Mesenchymal stem cell (in vitro differentiated cells and primary cell): ENCODE measurements around the gene PLD1.
A peak's percentile ranks its signal among the peaks of the same experiment; 100 is the strongest.

Experiments used
- DNase-seq: peaks from one replicate; pipeline ENCODE4 v3.0.0-alpha.2; 2013
- H2AFZ ChIP-seq: one replicate; pipeline ENCODE4 v1.6.1; 2013; ENCODE audit warnings: low read depth, mild to moderate bottlenecking, control low read depth, inconsistent platforms, low read length, moderate library complexity
- H2AK5ac ChIP-seq: 2 replicates; pipeline ENCODE4 v1.6.1; 2013; ENCODE audit warnings: low read length, moderate library complexity, mild to moderate bottlenecking, inconsistent platforms; ENCODE audit not compliant: severe bottlenecking
- H2BK120ac ChIP-seq: one replicate; pipeline ENCODE4 v1.6.1; 2013; ENCODE audit warnings: low read depth, mild to moderate bottlenecking, inconsistent platforms, low read length, moderate library complexity
- H2BK12ac ChIP-seq, 2 experiments: one replicate each; pipeline ENCODE4 v1.6.1; 2013; ENCODE audit warnings: inconsistent platforms in 2 of 2, low read length in 2 of 2, mild to moderate bottlenecking in 2 of 2, moderate library complexity in 2 of 2, control low read depth in 1 of 2
- H2BK15ac ChIP-seq: one replicate; pipeline ENCODE4 v1.6.1; 2013; ENCODE audit warnings: mild to moderate bottlenecking, low read depth, inconsistent platforms; ENCODE audit not compliant: poor library complexity, severe bottlenecking
- H2BK5ac ChIP-seq: 2 replicates; pipeline ENCODE4 v1.6.1; 2013; ENCODE audit warnings: low read depth, mild to moderate bottlenecking, low read length, control low read depth, inconsistent platforms; ENCODE audit not compliant: poor library complexity, severe bottlenecking
- H3K14ac ChIP-seq, 2 experiments: one replicate each; pipeline ENCODE4 v1.6.1; 2013; ENCODE audit warnings: inconsistent platforms in 2 of 2, low read length in 2 of 2, control low read depth in 1 of 2, mild to moderate bottlenecking in 1 of 2, moderate library complexity in 1 of 2
- H3K18ac ChIP-seq, 2 experiments: one replicate each; pipeline ENCODE4 v1.6.1; 2013; ENCODE audit warnings: inconsistent platforms in 2 of 2, low read length in 2 of 2, control low read depth in 1 of 2, low read depth in 1 of 2, mild to moderate bottlenecking in 1 of 2
- H3K23ac ChIP-seq, 2 experiments: one replicate each; pipeline ENCODE4 v1.6.1; 2013; ENCODE audit warnings: inconsistent platforms in 2 of 2, low read length in 2 of 2, mild to moderate bottlenecking in 2 of 2, moderate library complexity in 2 of 2, control low read depth in 1 of 2
- H3K27ac ChIP-seq: 2 replicates; pipeline ENCODE4 v1.5.1; 2013; ENCODE audit warnings: mild to moderate bottlenecking, moderate library complexity, low read length, control low read depth, inconsistent platforms; ENCODE audit not compliant: poor library complexity, severe bottlenecking
- H3K27me3 ChIP-seq, 2 experiments: 2 replicates each; pipeline versions ENCODE4 v1.6.1 to v1.7.0; 2013; ENCODE audit warnings: low read length in 2 of 2, mild to moderate bottlenecking in 2 of 2, moderate library complexity in 2 of 2, control low read depth in 1 of 2, inconsistent platforms in 1 of 2; ENCODE audit not compliant: control insufficient read depth in 1 of 2, insufficient read depth in 1 of 2
- H3K36me3 ChIP-seq, 2 experiments: 2 replicates each; pipeline versions ENCODE4 v1.6.1 to v1.7.0; 2013; ENCODE audit warnings: low read length in 2 of 2, control low read depth in 1 of 2, inconsistent platforms in 1 of 2, low read depth in 1 of 2, mild to moderate bottlenecking in 1 of 2; ENCODE audit not compliant: insufficient read depth in 2 of 2, control insufficient read depth in 1 of 2
- H3K4ac ChIP-seq, 2 experiments: one replicate each; pipeline ENCODE4 v1.6.1; 2013; ENCODE audit warnings: inconsistent platforms in 2 of 2, low read length in 2 of 2, mild to moderate bottlenecking in 2 of 2, moderate library complexity in 2 of 2, control low read depth in 1 of 2, low read depth in 1 of 2
- H3K4me1 ChIP-seq: 2 replicates; pipeline ENCODE4 v1.6.1; 2013; ENCODE audit warnings: low read depth, low read length, control low read depth; ENCODE audit not compliant: control insufficient read depth, insufficient read depth
- H3K4me2 ChIP-seq: 2 replicates; pipeline ENCODE4 v1.6.1; 2013; ENCODE audit warnings: low read length, mild to moderate bottlenecking, inconsistent platforms; ENCODE audit not compliant: poor library complexity, severe bottlenecking
- H3K4me3 ChIP-seq, 2 experiments: 2 replicates each; pipeline versions ENCODE4 v1.5.1 to v1.7.0; 2013; ENCODE audit warnings: low read length in 2 of 2, mild to moderate bottlenecking in 2 of 2, control low read depth in 1 of 2, low read depth in 1 of 2; ENCODE audit not compliant: insufficient read depth in 1 of 2
- H3K79me1 ChIP-seq: replicated peaks from 2 replicates; pipeline ENCODE4 v1.6.1; 2013; ENCODE audit warnings: mild to moderate bottlenecking, control low read depth, low read length, inconsistent platforms; ENCODE audit not compliant: poor library complexity, severe bottlenecking
- H3K9ac ChIP-seq: 2 replicates; pipeline ENCODE4 v1.7.0; 2013; ENCODE audit warnings: mild to moderate bottlenecking, low read length, moderate library complexity
- H3K9me3 ChIP-seq: 2 replicates; pipeline ENCODE4 v1.7.0; 2013; ENCODE audit warnings: mild to moderate bottlenecking, low read length; ENCODE audit not compliant: control insufficient read depth
- H4K8ac ChIP-seq: one replicate; pipeline ENCODE4 v1.6.1; 2013; ENCODE audit warnings: inconsistent platforms, mild to moderate bottlenecking, low read length, moderate library complexity
- H4K91ac ChIP-seq: one replicate; pipeline ENCODE4 v1.6.1; 2013; ENCODE audit warnings: mild to moderate bottlenecking, low read length, inconsistent platforms
- WGBS: methylation state at CpG from one replicate; pipeline ENCODE4 v1.1.7; 2013; ENCODE audit warnings: mixed read lengths; 5-methylcytosine and 5-hydroxymethylcytosine counted together

Gene PLD1

GRCh38 chr3:171568766-171569165, 241.5 kb downstream of the PLD1 start:
- no peak overlapping the region for H2BK120ac ChIP-seq

DNA sequence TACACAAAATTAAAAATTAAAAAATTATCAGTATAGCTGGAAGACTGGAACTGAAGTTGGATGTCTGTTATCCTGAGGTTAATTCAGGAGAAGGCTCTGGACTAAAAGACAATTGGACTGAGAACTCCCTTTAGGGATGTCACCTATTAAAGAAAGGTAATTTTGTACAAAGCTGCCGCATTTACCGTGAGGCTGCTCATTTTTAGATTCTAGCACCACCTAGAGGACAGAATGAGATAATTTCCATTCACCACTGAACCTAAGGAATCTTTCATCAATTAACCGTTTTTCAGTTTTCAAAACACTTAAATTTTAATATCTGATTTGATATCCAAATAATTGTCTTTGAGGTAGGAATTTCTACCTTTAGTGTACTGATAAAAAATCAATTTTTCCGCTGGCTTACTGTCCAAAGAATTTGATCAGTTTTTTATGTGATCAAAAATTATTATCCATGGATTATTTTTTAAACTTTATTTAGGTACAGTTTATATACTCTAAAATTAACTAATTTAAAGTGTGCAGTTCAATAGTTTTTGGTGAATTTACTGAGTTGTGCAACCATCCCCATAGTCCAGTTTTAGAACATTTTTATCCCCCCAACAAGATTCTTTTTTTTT, 243.4 kb downstream of the PLD1 start:
- no peak overlapping the region for H3K23ac ChIP-seq
- no peak overlapping the region for H2AK5ac ChIP-seq
- H2BK5ac ChIP-seq = no peak overlapping the region
- H3K4ac ChIP-seq = no peak overlapping the region
- no peaks in the 10 kb centered on the region for H3K9me3 ChIP-seq
- H3K14ac ChIP-seq = no peak overlapping the region
- DNase-seq = peak; percentile 50
- no peak overlapping the region for H3K27ac ChIP-seq
- no peak overlapping the region for H2BK120ac ChIP-seq
- no peaks in the 10 kb centered on the region for H3K79me1 ChIP-seq
- no peak overlapping the region for H3K18ac ChIP-seq
- H2BK12ac ChIP-seq = no peak overlapping the region
- no peaks in the 10 kb centered on the region for H3K27me3 ChIP-seq
- H3K9ac ChIP-seq = peak overlapping the region; percentile 18
- peaks cover 0 to 3% of the 10 kb centered on the region in 2 experiments for H3K36me3 ChIP-seq
- H3K4me3 ChIP-seq = no peak overlapping the region
- H3K4me1 ChIP-seq = peaks cover 3% of the 10 kb centered on the region
- H2BK15ac ChIP-seq = no peak overlapping the region
- H3K4me2 ChIP-seq = no peak overlapping the region
- no peak overlapping the region for H4K8ac ChIP-seq
- no peak overlapping the region for H2AFZ ChIP-seq
- H4K91ac ChIP-seq = no peak overlapping the region
- WGBS = 0% methylated on average over 2 of the region's 4 CpGs

More at GRCh38 chr3:171568766-171569165, 241.5 kb downstream of the PLD1 start:
- Histone ChIP-seq H3K9me3 (no peaks in the 10 kb centered on the region), H2AFZ (no peak overlapping the region), H3K36me3 (no peaks in the 10 kb centered on the region), H3K23ac (no peak overlapping the region), H3K4me1 (peaks cover 3% of the 10 kb centered on the region), H3K14ac (no peak overlapping the region), H3K79me1 (no peaks in the 10 kb centered on the region), H3K18ac (no peak overlapping the region), H3K27me3 (no peaks in the 10 kb centered on the region), H2BK5ac (no peak overlapping the region), H3K9ac (no peak overlapping the region), H4K8ac (no peak overlapping the region), H2BK12ac (no peak overlapping the region), H2AK5ac (no peak overlapping the region), H3K4me2 (no peak overlapping the region), H4K91ac (no peak overlapping the region), H3K4me3 (no peak overlapping the region), H3K27ac (no peak overlapping the region), H3K4ac (no peak overlapping the region), H2BK15ac (no peak overlapping the region)
- no peak for DNase-seq

DNA sequence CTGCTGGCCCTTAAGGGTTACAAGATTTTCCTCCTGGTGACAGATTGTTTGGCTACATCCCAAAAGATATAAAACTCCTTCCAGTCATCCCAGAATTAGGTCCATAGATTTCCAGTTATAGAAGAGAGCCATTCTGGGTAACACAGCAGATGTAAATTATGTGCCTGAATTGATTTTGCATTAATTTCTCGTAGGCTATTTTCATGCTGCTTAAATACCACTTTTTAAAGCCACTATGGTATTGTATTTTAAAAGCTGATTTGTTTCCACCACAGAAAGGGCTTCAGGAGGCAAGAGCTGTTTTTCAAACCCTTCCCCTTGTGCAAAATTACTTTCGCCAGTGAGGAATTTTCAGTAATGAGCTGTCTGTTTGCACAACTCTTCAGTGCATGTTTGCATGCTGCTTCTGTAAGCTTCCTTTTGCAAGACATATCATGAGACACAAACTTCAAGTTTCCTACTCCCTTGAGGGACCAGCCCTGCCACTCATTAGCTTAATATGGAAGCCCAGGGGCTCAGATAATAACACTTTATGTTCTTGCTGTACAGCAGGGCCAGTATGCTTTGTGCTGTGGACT, 244.7 kb downstream of the PLD1 start:
- Histone ChIP-seq H3K9me3 (no peaks in the 10 kb centered on the region), H2BK12ac (no peak overlapping the region), H2BK5ac (no peak overlapping the region), H3K79me1 (no peaks in the 10 kb centered on the region), H4K8ac (no peak overlapping the region), H3K4ac (no peak overlapping the region), H3K27ac (no peak overlapping the region), H3K4me1 (peaks cover 3% of the 10 kb centered on the region), H3K23ac (no peak overlapping the region), H4K91ac (no peak overlapping the region), H3K27me3 (no peaks in the 10 kb centered on the region), H2AFZ (no peak overlapping the region), H3K9ac (peak overlapping the region; percentile 3), H2BK15ac (no peak overlapping the region), H2AK5ac (no peak overlapping the region), H3K4me2 (no peak overlapping the region), H3K18ac (peak overlapping the region in 1 of 2 experiments; percentile 6), H3K14ac (no peak overlapping the region), H3K4me3 (no peak overlapping the region), H3K36me3 (peaks cover 0 to 3% of the 10 kb centered on the region in 2 experiments), H2BK120ac (no peak overlapping the region)
- DNase-seq = peak; percentile 74
- WGBS = 32% methylated on average over 1 of the region's 2 CpGs

DNA sequence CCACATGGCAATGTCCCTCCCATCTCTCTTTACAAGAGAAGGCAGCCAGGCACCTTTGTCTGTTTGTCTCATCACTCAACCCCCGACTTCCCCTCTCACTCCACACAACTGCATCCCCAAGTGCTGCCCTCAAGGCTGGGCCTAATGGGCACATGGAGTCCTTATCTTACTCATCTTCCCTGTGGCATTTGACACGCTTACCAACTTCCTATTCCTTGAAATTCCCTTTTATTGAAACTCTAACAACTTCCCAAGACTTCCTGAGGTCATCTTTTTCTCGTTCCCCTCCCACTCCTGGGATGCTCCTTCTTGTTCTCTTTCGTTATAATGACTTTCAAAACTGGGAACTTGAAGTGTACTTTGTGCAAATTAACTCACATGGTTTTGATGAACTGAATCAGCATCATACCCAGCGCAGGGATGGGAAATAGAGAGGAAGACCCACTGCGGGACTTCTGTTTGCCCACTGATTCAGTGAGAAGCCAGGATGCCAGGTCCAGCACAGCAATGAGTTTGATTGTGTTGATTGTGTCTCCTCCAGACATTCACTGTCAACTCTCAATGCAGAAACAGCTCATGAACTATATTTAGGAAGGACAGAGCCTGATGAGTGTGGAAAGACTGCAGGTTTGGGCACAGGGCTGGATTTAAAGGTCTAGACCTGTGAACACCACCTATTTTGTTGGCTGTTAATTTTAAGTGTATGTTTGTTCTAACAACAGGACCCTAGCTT, 245.4 kb downstream of the PLD1 start:
- Histone ChIP-seq H2BK15ac (peak overlapping the region; percentile 79), H3K9ac (peak overlapping the region; percentile 3), H4K8ac (peak overlapping the region; percentile 24), H2BK120ac (no peak overlapping the region), H3K4me3 (no peak overlapping the region), H3K27ac (no peak overlapping the region), H3K36me3 (peaks cover 0 to 3% of the 10 kb centered on the region in 2 experiments), H3K4me2 (no peak overlapping the region), H4K91ac (no peak overlapping the region), H3K27me3 (no peaks in the 10 kb centered on the region), H2AFZ (no peak overlapping the region), H3K4ac (no peak overlapping the region), H2AK5ac (peak overlapping the region; percentile 39), H3K18ac (peak overlapping the region in 1 of 2 experiments; percentile 6), H2BK5ac (no peak overlapping the region), H3K14ac (no peak overlapping the region), H3K4me1 (peaks cover 3% of the 10 kb centered on the region), H3K79me1 (no peaks in the 10 kb centered on the region), H2BK12ac (peak overlapping the region in 1 of 2 experiments; percentile 21), H3K23ac (no peak overlapping the region), H3K9me3 (no peaks in the 10 kb centered on the region)
- no peak for DNase-seq
- 88% methylated on average over 6 of the region's 6 CpGs for WGBS
